ENCODE measurements around the gene ZCCHC24. TPM values are rescaled to one million over a fixed set of nuclear protein-coding genes. Genes with fewer than 3 reads are reported as not detected.
A peak's percentile ranks its signal among the peaks of the same experiment; 100 is the strongest.

The ZCCHC24 gene
- total and polyA plus RNA-seq, 4 donors: 7.8 to 23.9 (median 14.8) TPM

DNA sequence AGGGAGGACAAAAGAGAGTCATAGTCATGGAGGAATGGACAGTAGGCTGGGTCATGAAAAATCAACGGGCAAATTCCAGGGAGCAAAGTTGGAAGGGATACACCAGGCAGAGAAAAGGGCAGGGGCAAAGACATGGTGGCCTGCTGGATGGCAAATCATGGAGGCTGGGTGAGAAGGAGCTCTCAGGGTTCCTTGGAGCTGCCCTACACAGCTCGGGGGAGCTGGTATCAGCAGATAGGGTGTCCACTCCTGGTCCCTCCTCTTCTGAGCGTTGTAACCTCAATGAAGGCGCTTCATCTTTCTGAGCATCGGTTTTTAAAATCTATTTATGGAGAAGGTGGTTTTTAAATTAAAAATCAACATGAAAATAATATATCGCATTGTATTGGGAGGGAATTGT is 39.1 kb upstream of the ZCCHC24 start:
- WGBS: 89% methylated on average over 6 of the region's 6 CpGs
- Histone ChIP-seq H3K27ac (ENCODE audit: low read depth in 1 of 2, low read length in 2 of 2) (no peak overlapping the region), H3K9me3 (ENCODE audit: control insufficient read depth in 4 of 4, low read length in 3 of 4) (no peaks in the 10 kb centered on the region), H3K4me3 (ENCODE audit: low read depth in 1 of 3, low read length in 3 of 3) (no peak overlapping the region), H3K9ac (ENCODE audit: low read depth in 1 of 2, low read length in 2 of 2) (no peak overlapping the region), H3K36me3 (ENCODE audit: control insufficient read depth in 4 of 4, insufficient read depth in 3 of 4, low read depth in 1 of 4, low read length in 3 of 4) (no peaks in the 10 kb centered on the region), H3K27me3 (ENCODE audit: control insufficient read depth in 4 of 4, insufficient read depth in 4 of 4, low read length in 3 of 4) (no peaks in the 10 kb centered on the region), H3K4me1 (ENCODE audit: control insufficient read depth in 4 of 4, insufficient read depth in 4 of 4, low read length in 3 of 4) (no peaks in the 10 kb centered on the region)
- DNase-seq (ENCODE audit: low spot score): no peak
- no peak for TF ChIP-seq YY1 (IDR thresholded peaks at IDR 0.05)
- no peak for TF ChIP-seq JUND (IDR thresholded peaks at IDR 0.05)
- TF ChIP-seq HNF4G (IDR thresholded peaks at IDR 0.05): no peak
- TF ChIP-seq EGR1 (IDR thresholded peaks at IDR 0.05; ENCODE audit: low read depth in 2 of 2): no peak
- TF ChIP-seq SP1 (IDR thresholded peaks at IDR 0.05): no peak
- TF ChIP-seq HNF4A (conservative IDR thresholded peaks at IDR 0.05): no peak
- no peak for TF ChIP-seq RXRA (IDR thresholded peaks at IDR 0.05)
- no peak for TF ChIP-seq TAF1 (conservative IDR thresholded peaks at IDR 0.05)
- TF ChIP-seq, protein P1, sequence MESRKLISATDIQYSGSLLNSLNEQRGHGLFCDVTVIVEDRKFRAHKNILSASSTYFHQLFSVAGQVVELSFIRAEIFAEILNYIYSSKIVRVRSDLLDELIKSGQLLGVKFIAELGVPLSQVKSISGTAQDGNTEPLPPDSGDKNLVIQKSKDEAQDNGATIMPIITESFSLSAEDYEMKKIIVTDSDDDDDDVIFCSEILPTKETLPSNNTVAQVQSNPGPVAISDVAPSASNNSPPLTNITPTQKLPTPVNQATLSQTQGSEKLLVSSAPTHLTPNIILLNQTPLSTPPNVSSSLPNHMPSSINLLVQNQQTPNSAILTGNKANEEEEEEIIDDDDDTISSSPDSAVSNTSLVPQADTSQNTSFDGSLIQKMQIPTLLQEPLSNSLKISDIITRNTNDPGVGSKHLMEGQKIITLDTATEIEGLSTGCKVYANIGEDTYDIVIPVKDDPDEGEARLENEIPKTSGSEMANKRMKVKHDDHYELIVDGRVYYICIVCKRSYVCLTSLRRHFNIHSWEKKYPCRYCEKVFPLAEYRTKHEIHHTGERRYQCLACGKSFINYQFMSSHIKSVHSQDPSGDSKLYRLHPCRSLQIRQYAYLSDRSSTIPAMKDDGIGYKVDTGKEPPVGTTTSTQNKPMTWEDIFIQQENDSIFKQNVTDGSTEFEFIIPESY (IDR thresholded peaks at IDR 0.05): no peak
- TF ChIP-seq FOXA2 (IDR thresholded peaks at IDR 0.05): no peak
- TF ChIP-seq, protein P2, sequence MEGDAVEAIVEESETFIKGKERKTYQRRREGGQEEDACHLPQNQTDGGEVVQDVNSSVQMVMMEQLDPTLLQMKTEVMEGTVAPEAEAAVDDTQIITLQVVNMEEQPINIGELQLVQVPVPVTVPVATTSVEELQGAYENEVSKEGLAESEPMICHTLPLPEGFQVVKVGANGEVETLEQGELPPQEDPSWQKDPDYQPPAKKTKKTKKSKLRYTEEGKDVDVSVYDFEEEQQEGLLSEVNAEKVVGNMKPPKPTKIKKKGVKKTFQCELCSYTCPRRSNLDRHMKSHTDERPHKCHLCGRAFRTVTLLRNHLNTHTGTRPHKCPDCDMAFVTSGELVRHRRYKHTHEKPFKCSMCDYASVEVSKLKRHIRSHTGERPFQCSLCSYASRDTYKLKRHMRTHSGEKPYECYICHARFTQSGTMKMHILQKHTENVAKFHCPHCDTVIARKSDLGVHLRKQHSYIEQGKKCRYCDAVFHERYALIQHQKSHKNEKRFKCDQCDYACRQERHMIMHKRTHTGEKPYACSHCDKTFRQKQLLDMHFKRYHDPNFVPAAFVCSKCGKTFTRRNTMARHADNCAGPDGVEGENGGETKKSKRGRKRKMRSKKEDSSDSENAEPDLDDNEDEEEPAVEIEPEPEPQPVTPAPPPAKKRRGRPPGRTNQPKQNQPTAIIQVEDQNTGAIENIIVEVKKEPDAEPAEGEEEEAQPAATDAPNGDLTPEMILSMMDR (IDR thresholded peaks at IDR 0.05; ENCODE audit: low read depth, low read length, missing input control): no peak
- no peak for TF ChIP-seq GABPA (IDR thresholded peaks at IDR 0.05 in 1 of 2, conservative IDR thresholded peaks at IDR 0.05 in 1 of 2)
- no peak for TF ChIP-seq RAD21 (IDR thresholded peaks at IDR 0.05)
- TF ChIP-seq NR2F2 (IDR thresholded peaks at IDR 0.05): no peak

DNA sequence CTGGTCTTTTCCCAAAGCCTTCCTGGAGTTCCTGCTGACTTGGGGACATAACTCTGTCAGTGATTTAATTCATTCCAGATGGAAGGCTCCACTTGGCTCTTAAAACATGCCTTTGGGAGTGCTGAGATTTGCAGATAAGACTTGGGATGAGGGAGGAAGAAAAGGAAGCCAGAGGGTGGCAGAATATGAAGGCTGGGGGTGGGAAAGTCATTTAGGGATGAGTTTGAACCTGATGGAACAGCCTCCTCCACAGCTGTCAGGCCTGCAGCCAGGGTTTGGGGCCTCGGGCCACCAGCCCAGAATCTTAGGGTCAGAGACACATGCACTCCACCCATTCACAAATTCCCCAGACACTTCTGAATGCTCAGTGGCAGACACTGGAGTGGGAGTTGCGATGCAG is 38.5 kb upstream of the ZCCHC24 start:
- no peaks in the 10 kb centered on the region for H3K27me3 ChIP-seq (ENCODE audit: control insufficient read depth in 4 of 4, insufficient read depth in 4 of 4, low read length in 3 of 4)
- no peak overlapping the region for H3K27ac ChIP-seq (ENCODE audit: low read depth in 1 of 2, low read length in 2 of 2)
- H3K4me1 ChIP-seq (ENCODE audit: control insufficient read depth in 4 of 4, insufficient read depth in 4 of 4, low read length in 3 of 4): no peaks in the 10 kb centered on the region
- H3K4me3 ChIP-seq (ENCODE audit: low read depth in 1 of 3, low read length in 3 of 3): no peak overlapping the region
- DNase-seq (ENCODE audit: low spot score): no peak
- H3K9ac ChIP-seq (ENCODE audit: low read depth in 1 of 2, low read length in 2 of 2): no peak overlapping the region
- TF ChIP-seq, protein P3, sequence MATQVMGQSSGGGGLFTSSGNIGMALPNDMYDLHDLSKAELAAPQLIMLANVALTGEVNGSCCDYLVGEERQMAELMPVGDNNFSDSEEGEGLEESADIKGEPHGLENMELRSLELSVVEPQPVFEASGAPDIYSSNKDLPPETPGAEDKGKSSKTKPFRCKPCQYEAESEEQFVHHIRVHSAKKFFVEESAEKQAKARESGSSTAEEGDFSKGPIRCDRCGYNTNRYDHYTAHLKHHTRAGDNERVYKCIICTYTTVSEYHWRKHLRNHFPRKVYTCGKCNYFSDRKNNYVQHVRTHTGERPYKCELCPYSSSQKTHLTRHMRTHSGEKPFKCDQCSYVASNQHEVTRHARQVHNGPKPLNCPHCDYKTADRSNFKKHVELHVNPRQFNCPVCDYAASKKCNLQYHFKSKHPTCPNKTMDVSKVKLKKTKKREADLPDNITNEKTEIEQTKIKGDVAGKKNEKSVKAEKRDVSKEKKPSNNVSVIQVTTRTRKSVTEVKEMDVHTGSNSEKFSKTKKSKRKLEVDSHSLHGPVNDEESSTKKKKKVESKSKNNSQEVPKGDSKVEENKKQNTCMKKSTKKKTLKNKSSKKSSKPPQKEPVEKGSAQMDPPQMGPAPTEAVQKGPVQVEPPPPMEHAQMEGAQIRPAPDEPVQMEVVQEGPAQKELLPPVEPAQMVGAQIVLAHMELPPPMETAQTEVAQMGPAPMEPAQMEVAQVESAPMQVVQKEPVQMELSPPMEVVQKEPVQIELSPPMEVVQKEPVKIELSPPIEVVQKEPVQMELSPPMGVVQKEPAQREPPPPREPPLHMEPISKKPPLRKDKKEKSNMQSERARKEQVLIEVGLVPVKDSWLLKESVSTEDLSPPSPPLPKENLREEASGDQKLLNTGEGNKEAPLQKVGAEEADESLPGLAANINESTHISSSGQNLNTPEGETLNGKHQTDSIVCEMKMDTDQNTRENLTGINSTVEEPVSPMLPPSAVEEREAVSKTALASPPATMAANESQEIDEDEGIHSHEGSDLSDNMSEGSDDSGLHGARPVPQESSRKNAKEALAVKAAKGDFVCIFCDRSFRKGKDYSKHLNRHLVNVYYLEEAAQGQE (IDR thresholded peaks at IDR 0.05): no peak
- TF ChIP-seq NR2F2 (IDR thresholded peaks at IDR 0.05): peak; percentile 81
- TF ChIP-seq RXRA (IDR thresholded peaks at IDR 0.05): peak in 1 of 2 donors; percentile 25
- 79% methylated on average over 2 of the region's 2 CpGs for WGBS
- no peaks in the 10 kb centered on the region for H3K36me3 ChIP-seq (ENCODE audit: control insufficient read depth in 4 of 4, insufficient read depth in 3 of 4, low read depth in 1 of 4, low read length in 3 of 4)
- H3K9me3 ChIP-seq (ENCODE audit: control insufficient read depth in 4 of 4, low read length in 3 of 4): no peaks in the 10 kb centered on the region

Measured in liver (tissue), 9 donors.